ENCODE results near the gene GAB1.

Gene GAB1

GRCh38 chr4:143336781-143337599, at the start of gene GAB1:
GAB1 (plus strand) TSS chr4:143336876; CDS start chr4:143337189, 313 bp downstream.
- H3K4me3 ChIP-seq (ENCODE audit: low read length), result peak within 1 kb of the TSS; percentile 84
- H3K27ac ChIP-seq (ENCODE audit: low read depth, low read length), result peak within 1 kb of the TSS; percentile 95
- peaks cover 10% of the 10 kb centered on the region for H3K4me1 ChIP-seq (ENCODE audit: control insufficient read depth, insufficient read depth, low read length)
- no peaks in the 10 kb centered on the region for H3K36me3 ChIP-seq (ENCODE audit: control insufficient read depth, insufficient read depth, low read length)
- H3K27me3 ChIP-seq (ENCODE audit: control insufficient read depth, insufficient read depth, low read length), result no peaks in the 10 kb centered on the region
- H3K9ac ChIP-seq (ENCODE audit: low read length), result peak within 1 kb of the TSS; percentile 81

GRCh38 chr4:143287572-143287923, 49.1 kb upstream of the GAB1 start:
- peak overlapping the region; percentile 38 for H3K27ac ChIP-seq (ENCODE audit: low read depth, low read length)
- H3K9ac ChIP-seq (ENCODE audit: low read length), result no peak overlapping the region
- H3K4me3 ChIP-seq (ENCODE audit: low read length), result no peak overlapping the region
- H3K36me3 ChIP-seq (ENCODE audit: control insufficient read depth, insufficient read depth, low read length), result no peaks in the 10 kb centered on the region
- no peaks in the 10 kb centered on the region for H3K27me3 ChIP-seq (ENCODE audit: control insufficient read depth, insufficient read depth, low read length)
- peaks cover 15% of the 10 kb centered on the region for H3K4me1 ChIP-seq (ENCODE audit: control insufficient read depth, insufficient read depth, low read length)

- Histone ChIP-seq H3K27ac (ENCODE audit: low read depth, low read length) (no peak overlapping the region), H3K9ac (ENCODE audit: low read length) (no peak overlapping the region)
Measured at GRCh38 chr4:143288171-143288570, 48.5 kb upstream of the GAB1 start.

GRCh38 chr4:143289370-143289769, 47.3 kb upstream of the GAB1 start:
- H3K36me3 ChIP-seq (ENCODE audit: control insufficient read depth, insufficient read depth, low read length), result no peaks in the 10 kb centered on the region
- H3K27me3 ChIP-seq (ENCODE audit: control insufficient read depth, insufficient read depth, low read length), result no peaks in the 10 kb centered on the region
- no peak overlapping the region for H3K9ac ChIP-seq (ENCODE audit: low read length)
- peaks cover 23% of the 10 kb centered on the region for H3K4me1 ChIP-seq (ENCODE audit: control insufficient read depth, insufficient read depth, low read length)
- H3K27ac ChIP-seq (ENCODE audit: low read depth, low read length), result no peak overlapping the region
- H3K4me3 ChIP-seq (ENCODE audit: low read length), result no peak overlapping the region

More at GRCh38 chr4:143288171-143288570, 48.5 kb upstream of the GAB1 start:
- no peak overlapping the region for H3K4me3 ChIP-seq (ENCODE audit: low read length)
- no peaks in the 10 kb centered on the region for H3K27me3 ChIP-seq (ENCODE audit: control insufficient read depth, insufficient read depth, low read length)
- peaks cover 15% of the 10 kb centered on the region for H3K4me1 ChIP-seq (ENCODE audit: control insufficient read depth, insufficient read depth, low read length)
- H3K36me3 ChIP-seq (ENCODE audit: control insufficient read depth, insufficient read depth, low read length), result no peaks in the 10 kb centered on the region

- H3K4me1 ChIP-seq (ENCODE audit: control insufficient read depth, insufficient read depth, low read length), result peaks cover 26% of the 10 kb centered on the region
- H3K36me3 ChIP-seq (ENCODE audit: control insufficient read depth, insufficient read depth, low read length), result no peaks in the 10 kb centered on the region
- H3K4me3 ChIP-seq (ENCODE audit: low read length), result no peak overlapping the region
- no peaks in the 10 kb centered on the region for H3K27me3 ChIP-seq (ENCODE audit: control insufficient read depth, insufficient read depth, low read length)
- no peak overlapping the region for H3K9ac ChIP-seq (ENCODE audit: low read length)
- no peak overlapping the region for H3K27ac ChIP-seq (ENCODE audit: low read depth, low read length)
Measured at GRCh38 chr4:143291314-143291713, 45.4 kb upstream of the GAB1 start.

- H3K36me3 ChIP-seq (ENCODE audit: control insufficient read depth, insufficient read depth, low read length), result no peaks in the 10 kb centered on the region
- H3K4me3 ChIP-seq (ENCODE audit: low read length), result no peak overlapping the region
- no peaks in the 10 kb centered on the region for H3K27me3 ChIP-seq (ENCODE audit: control insufficient read depth, insufficient read depth, low read length)
- no peak overlapping the region for H3K9ac ChIP-seq (ENCODE audit: low read length)
- peaks cover 19% of the 10 kb centered on the region for H3K4me1 ChIP-seq (ENCODE audit: control insufficient read depth, insufficient read depth, low read length)
- H3K27ac ChIP-seq (ENCODE audit: low read depth, low read length), result no peak overlapping the region
Measured at GRCh38 chr4:143292858-143293257, 43.8 kb upstream of the GAB1 start.

GRCh38 chr4:143294310-143294709, 42.4 kb upstream of the GAB1 start:
- Histone ChIP-seq H3K27me3 (ENCODE audit: control insufficient read depth, insufficient read depth, low read length) (no peaks in the 10 kb centered on the region), H3K9ac (ENCODE audit: low read length) (no peak overlapping the region), H3K4me3 (ENCODE audit: low read length) (no peak overlapping the region), H3K4me1 (ENCODE audit: control insufficient read depth, insufficient read depth, low read length) (peaks cover 19% of the 10 kb centered on the region), H3K27ac (ENCODE audit: low read depth, low read length) (peak overlapping the region; percentile 21), H3K36me3 (ENCODE audit: control insufficient read depth, insufficient read depth, low read length) (no peaks in the 10 kb centered on the region)

GRCh38 chr4:143294710-143295275, 41.9 kb upstream of the GAB1 start:
- Histone ChIP-seq H3K9ac (ENCODE audit: low read length) (no peak overlapping the region), H3K4me3 (ENCODE audit: low read length) (no peak overlapping the region), H3K4me1 (ENCODE audit: control insufficient read depth, insufficient read depth, low read length) (peaks cover 19% of the 10 kb centered on the region), H3K36me3 (ENCODE audit: control insufficient read depth, insufficient read depth, low read length) (no peaks in the 10 kb centered on the region), H3K27ac (ENCODE audit: low read depth, low read length) (peak overlapping the region; percentile 21), H3K27me3 (ENCODE audit: control insufficient read depth, insufficient read depth, low read length) (no peaks in the 10 kb centered on the region)

GRCh38 chr4:143296397-143297067, 40.1 kb upstream of the GAB1 start:
- Histone ChIP-seq H3K4me1 (ENCODE audit: control insufficient read depth, insufficient read depth, low read length) (peaks cover 19% of the 10 kb centered on the region), H3K36me3 (ENCODE audit: control insufficient read depth, insufficient read depth, low read length) (no peaks in the 10 kb centered on the region), H3K27me3 (ENCODE audit: control insufficient read depth, insufficient read depth, low read length) (no peaks in the 10 kb centered on the region), H3K27ac (ENCODE audit: low read depth, low read length) (no peak overlapping the region), H3K4me3 (ENCODE audit: low read length) (no peak overlapping the region), H3K9ac (ENCODE audit: low read length) (no peak overlapping the region)

GRCh38 chr4:143300860-143301259, 35.8 kb upstream of the GAB1 start:
- H3K4me3 ChIP-seq (ENCODE audit: low read length), result no peak overlapping the region
- H3K36me3 ChIP-seq (ENCODE audit: control insufficient read depth, insufficient read depth, low read length), result no peaks in the 10 kb centered on the region
- no peak overlapping the region for H3K9ac ChIP-seq (ENCODE audit: low read length)
- peaks cover 4% of the 10 kb centered on the region for H3K4me1 ChIP-seq (ENCODE audit: control insufficient read depth, insufficient read depth, low read length)
- H3K27ac ChIP-seq (ENCODE audit: low read depth, low read length), result no peak overlapping the region
- H3K27me3 ChIP-seq (ENCODE audit: control insufficient read depth, insufficient read depth, low read length), result no peaks in the 10 kb centered on the region

GRCh38 chr4:143302536-143302935, 34.1 kb upstream of the GAB1 start:
- Histone ChIP-seq H3K4me1 (ENCODE audit: control insufficient read depth, insufficient read depth, low read length) (no peaks in the 10 kb centered on the region), H3K27ac (ENCODE audit: low read depth, low read length) (no peak overlapping the region), H3K9ac (ENCODE audit: low read length) (no peak overlapping the region), H3K36me3 (ENCODE audit: control insufficient read depth, insufficient read depth, low read length) (no peaks in the 10 kb centered on the region), H3K27me3 (ENCODE audit: control insufficient read depth, insufficient read depth, low read length) (no peaks in the 10 kb centered on the region), H3K4me3 (ENCODE audit: low read length) (no peak overlapping the region)

GRCh38 chr4:143306788-143307187, 29.9 kb upstream of the GAB1 start:
- no peak overlapping the region for H3K4me3 ChIP-seq (ENCODE audit: low read length)
- H3K9ac ChIP-seq (ENCODE audit: low read length), result no peak overlapping the region
- H3K36me3 ChIP-seq (ENCODE audit: control insufficient read depth, insufficient read depth, low read length), result no peaks in the 10 kb centered on the region
- H3K4me1 ChIP-seq (ENCODE audit: control insufficient read depth, insufficient read depth, low read length), result no peaks in the 10 kb centered on the region
- no peak overlapping the region for H3K27ac ChIP-seq (ENCODE audit: low read depth, low read length)
- no peaks in the 10 kb centered on the region for H3K27me3 ChIP-seq (ENCODE audit: control insufficient read depth, insufficient read depth, low read length)

Data from rectal smooth muscle tissue (tissue), 1 donor.